Endothelial cell (in vitro differentiated cells): ENCODE measurements around the gene CES3. TPM values are rescaled to one million over a fixed set of nuclear protein-coding genes. Genes with fewer than 3 reads are reported as not detected.
"Not testable (repeated sequence)": the region's sequence is repeated elsewhere in the genome, so short reads cannot be mapped to it uniquely, and the experiment has no call there.

Source experiments
- DNase-seq: peaks from one replicate; pipeline ENCODE4 v3.0.0; 2021; ENCODE audit warnings: low spot score
- H3K27ac Mint-ChIP-seq: one replicate; pipeline ENCODE4 v1.8.0; 2021; ENCODE audit warnings: mixed read lengths, inconsistent platforms; ENCODE audit not compliant: unreplicated experiment
- H3K27me3 Mint-ChIP-seq: one replicate; pipeline ENCODE4 v1.8.0; 2021; ENCODE audit warnings: mild to moderate bottlenecking, moderate library complexity, mixed read lengths, inconsistent platforms; ENCODE audit not compliant: unreplicated experiment
- H3K36me3 Mint-ChIP-seq: one replicate; pipeline ENCODE4 v1.8.0; 2021; ENCODE audit warnings: mild to moderate bottlenecking, low read depth, mixed read lengths, inconsistent platforms; ENCODE audit not compliant: unreplicated experiment
- H3K4me1 Mint-ChIP-seq: one replicate; pipeline ENCODE4 v1.8.0; 2021; ENCODE audit warnings: mild to moderate bottlenecking, mixed read lengths, inconsistent platforms; ENCODE audit not compliant: unreplicated experiment
- H3K4me3 Mint-ChIP-seq: one replicate; pipeline ENCODE4 v1.8.0; 2021; ENCODE audit warnings: mild to moderate bottlenecking, mixed read lengths, inconsistent platforms; ENCODE audit not compliant: unreplicated experiment
- H3K9me3 Mint-ChIP-seq: one replicate; pipeline ENCODE4 v1.8.0; 2021; ENCODE audit warnings: mixed read lengths, inconsistent platforms; ENCODE audit not compliant: unreplicated experiment
- total RNA-seq: library from RNA; stranded (reverse); fragmentation: NEBNext Ultra II Directional; extraction: Animal tissue kit (Norgen Biotek cat#: 25700); gene quantifications from one replicate; pipeline ENCODE4 v1.2.1, GENCODE V29; 2021; ENCODE audit not compliant: unreplicated experiment
- TF ChIP-seq, protein P1 (sequence below): fragments of 200-600 bp; sonication (generic); IDR thresholded peaks from one replicate; pipeline ENCODE4 v1.5.0; 2021; ENCODE audit warnings: antibody characterized with exemption; ENCODE audit not compliant: unreplicated experiment

CES3 gene
- total RNA-seq, 1 donor from 2014 or later, result 2.5 TPM

- Mint-ChIP-seq H3K36me3 (peaks cover 19% of the 10 kb centered on the region), H3K4me3 (no peak overlapping the region), H3K9me3 (no peaks in the 10 kb centered on the region), H3K4me1 (peaks cover 5% of the 10 kb centered on the region), H3K27ac (no peak overlapping the region), H3K27me3 (peaks cover 6% of the 10 kb centered on the region)
- TF ChIP-seq, protein P1, sequence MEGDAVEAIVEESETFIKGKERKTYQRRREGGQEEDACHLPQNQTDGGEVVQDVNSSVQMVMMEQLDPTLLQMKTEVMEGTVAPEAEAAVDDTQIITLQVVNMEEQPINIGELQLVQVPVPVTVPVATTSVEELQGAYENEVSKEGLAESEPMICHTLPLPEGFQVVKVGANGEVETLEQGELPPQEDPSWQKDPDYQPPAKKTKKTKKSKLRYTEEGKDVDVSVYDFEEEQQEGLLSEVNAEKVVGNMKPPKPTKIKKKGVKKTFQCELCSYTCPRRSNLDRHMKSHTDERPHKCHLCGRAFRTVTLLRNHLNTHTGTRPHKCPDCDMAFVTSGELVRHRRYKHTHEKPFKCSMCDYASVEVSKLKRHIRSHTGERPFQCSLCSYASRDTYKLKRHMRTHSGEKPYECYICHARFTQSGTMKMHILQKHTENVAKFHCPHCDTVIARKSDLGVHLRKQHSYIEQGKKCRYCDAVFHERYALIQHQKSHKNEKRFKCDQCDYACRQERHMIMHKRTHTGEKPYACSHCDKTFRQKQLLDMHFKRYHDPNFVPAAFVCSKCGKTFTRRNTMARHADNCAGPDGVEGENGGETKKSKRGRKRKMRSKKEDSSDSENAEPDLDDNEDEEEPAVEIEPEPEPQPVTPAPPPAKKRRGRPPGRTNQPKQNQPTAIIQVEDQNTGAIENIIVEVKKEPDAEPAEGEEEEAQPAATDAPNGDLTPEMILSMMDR, result no peak
- DNase-seq, result no peak
Observed at GRCh38 chr16:66942981-66943380, 18.1 kb upstream of the CES3 start.

DNA sequence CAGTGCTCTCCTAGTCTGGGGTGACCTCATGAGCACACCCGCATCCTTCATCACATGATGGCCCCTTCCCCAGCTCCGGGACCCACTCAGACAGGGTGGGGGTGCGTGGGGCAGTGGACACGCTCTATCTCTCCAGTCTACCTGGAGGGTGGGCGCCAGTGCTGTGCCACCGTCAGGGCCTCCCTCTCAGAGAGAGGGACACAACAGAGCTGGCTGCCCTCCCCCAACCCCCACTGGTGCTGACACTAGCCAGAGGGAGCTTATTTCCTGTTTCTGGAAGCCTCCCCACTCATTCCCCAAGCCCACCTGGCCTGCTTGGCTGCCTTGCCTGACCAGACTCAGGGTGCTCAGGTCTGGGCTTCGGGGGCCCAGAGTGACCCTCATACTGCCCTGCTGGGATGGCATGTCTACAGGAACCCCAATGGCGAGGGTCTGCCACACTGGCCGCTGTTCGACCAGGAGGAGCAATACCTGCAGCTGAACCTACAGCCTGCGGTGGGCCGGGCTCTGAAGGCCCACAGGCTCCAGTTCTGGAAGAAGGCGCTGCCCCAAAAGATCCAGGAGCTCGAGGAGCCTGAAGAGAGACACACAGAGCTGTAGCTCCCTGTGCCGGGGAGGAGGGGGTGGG is 17.5 kb upstream of the CES3 start:
- H3K27ac Mint-ChIP-seq, result no peak overlapping the region
- H3K4me3 Mint-ChIP-seq, result no peak overlapping the region
- TF ChIP-seq, protein P1, result no peak
- H3K27me3 Mint-ChIP-seq, result peaks cover 6% of the 10 kb centered on the region
- peaks cover 5% of the 10 kb centered on the region for H3K4me1 Mint-ChIP-seq
- DNase-seq, result no peak
- peaks cover 19% of the 10 kb centered on the region for H3K36me3 Mint-ChIP-seq
- H3K9me3 Mint-ChIP-seq, result no peaks in the 10 kb centered on the region

- TF ChIP-seq, protein P1, result no peak
- peaks cover 5% of the 10 kb centered on the region for H3K4me1 Mint-ChIP-seq
- H3K27me3 Mint-ChIP-seq, result peaks cover 5% of the 10 kb centered on the region
- peaks cover 19% of the 10 kb centered on the region for H3K36me3 Mint-ChIP-seq
- H3K9me3 Mint-ChIP-seq, result no peaks in the 10 kb centered on the region
- H3K27ac Mint-ChIP-seq, result no peak overlapping the region
- no peak overlapping the region for H3K4me3 Mint-ChIP-seq
- DNase-seq, result no peak
Observed at GRCh38 chr16:66944054-66944441, 17.0 kb upstream of the CES3 start.

GRCh38 chr16:66944971-66945370 is 16.1 kb upstream of the CES3 start:
- DNase-seq, H3K9me3 Mint-ChIP-seq, H3K4me3 Mint-ChIP-seq, H3K4me1 Mint-ChIP-seq, H3K27me3 Mint-ChIP-seq: not testable (repeated sequence)
- Mint-ChIP-seq H3K36me3 (peaks cover 15% of the 10 kb centered on the region), H3K27ac (peak overlapping the region; percentile 14)

DNA sequence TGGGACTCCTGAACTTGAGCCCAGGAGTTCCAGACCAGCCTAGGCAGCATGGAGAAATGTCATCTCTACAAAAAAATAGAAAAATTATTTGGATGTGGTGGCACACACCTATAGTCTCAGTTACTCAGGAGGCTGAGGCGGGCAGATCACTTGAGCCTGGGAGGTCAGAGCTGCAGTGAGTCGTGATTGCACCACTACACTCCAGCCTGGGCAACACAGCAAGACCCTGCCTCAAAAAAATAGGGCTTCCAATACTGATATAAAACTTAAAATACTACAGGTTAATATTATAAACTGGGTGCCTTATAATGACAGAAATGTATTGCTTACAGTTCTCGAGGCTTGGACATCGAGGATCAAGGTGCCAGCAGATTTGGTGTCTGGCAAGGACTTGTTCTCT is 15.1 kb upstream of the CES3 start:
- H3K4me1 Mint-ChIP-seq, result peaks cover 5% of the 10 kb centered on the region
- H3K27me3 Mint-ChIP-seq, result no peaks in the 10 kb centered on the region
- no peak overlapping the region for H3K27ac Mint-ChIP-seq
- H3K4me3 Mint-ChIP-seq, result no peak overlapping the region
- no peak for DNase-seq
- peaks cover 13% of the 10 kb centered on the region for H3K36me3 Mint-ChIP-seq
- H3K9me3 Mint-ChIP-seq, result no peaks in the 10 kb centered on the region
- TF ChIP-seq, protein P1, result no peak
